Measurements from ENCODE around the gene G2E3.
"Not testable (repeated sequence)": the region's sequence is repeated elsewhere in the genome, so short reads cannot be mapped to it uniquely, and the experiment has no call there.

G2E3 gene

GRCh38 chr14:30558675-30559555, at the start of gene G2E3:
G2E3 (plus strand) TSS chr14:30559158; CDS start chr14:30581080, 21,922 bp downstream.
- H3K4me3 ChIP-seq (ENCODE audit: low read depth, low read length): peak within 1 kb of the TSS; percentile 96
- DNase-seq (ENCODE audit: low read depth): peak; percentile 51

DNA sequence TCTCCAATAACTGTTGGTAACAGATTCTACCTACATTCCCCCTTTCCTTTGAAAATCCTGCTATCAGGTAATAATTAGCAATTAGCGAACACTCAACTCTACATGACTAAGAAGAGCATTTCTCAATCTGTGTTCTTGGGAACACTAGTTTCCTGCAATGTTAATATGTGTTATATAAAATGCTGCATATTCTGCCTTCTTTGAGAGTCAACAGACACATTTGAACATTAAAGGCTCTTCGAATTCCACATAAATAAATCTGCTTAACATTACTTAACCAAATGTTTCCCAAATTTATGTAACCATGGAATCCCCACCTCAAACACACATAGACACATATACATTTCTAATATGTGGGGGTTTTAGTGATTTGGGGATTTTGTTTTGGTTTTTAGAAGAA, 41.2 kb upstream of the G2E3 start:
- DNase-seq (ENCODE audit: low read depth): no peak
- H3K4me3 ChIP-seq (ENCODE audit: low read depth, low read length): no peak overlapping the region

DNA sequence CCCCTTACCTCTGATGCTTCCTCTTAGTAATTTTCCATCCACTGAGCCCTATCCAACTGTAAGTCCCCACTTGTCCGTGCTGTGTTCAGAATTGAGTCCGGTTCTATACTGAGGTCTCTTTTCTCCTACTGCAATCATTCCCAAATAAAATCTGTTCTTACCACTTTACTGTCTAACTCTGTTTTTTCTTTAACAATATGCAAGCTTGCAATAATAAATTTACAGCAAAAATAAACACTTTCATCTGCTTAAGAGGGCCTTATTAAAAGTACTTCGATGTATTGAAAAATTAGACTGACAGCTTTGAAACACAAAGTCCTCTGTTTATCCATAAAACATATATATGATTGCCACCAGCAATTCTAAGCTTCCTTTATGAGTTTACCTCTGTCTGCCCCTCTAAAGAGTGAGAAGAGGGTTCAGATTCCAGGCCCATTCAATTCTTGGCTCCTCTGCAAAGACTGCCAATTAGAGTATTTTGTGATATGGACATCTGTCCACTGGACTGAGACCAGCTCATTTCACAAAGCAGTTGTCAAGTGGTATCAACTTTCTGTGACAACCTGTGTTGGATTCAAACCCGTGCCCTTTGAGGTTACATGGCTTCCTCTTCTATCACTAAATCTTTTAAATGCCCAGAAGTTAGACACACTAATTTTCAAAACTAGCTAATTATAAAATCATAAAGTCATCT, 39.9 kb upstream of the G2E3 start:
- H3K4me3 ChIP-seq (ENCODE audit: low read depth, low read length): no peak overlapping the region
- DNase-seq (ENCODE audit: low read depth): no peak

DNA sequence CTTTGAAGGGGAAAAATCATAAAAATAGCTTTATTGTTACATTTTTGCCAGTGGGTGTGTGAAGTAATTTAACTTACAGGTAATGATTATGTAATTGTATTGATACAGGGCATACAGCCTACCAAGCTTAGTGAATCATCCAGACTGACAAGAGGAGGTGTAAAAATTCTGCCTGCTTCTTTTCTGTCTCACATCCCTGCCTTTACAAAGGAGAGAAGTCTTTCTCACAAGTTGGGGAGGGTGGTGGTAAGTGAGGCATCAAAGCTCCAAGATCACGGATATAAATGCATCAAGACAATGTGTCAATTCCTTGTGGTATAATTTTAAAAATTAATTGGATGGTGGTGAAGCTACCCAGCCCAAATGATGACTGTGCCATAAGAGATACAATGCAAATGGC, 39.0 kb upstream of the G2E3 start:
- DNase-seq (ENCODE audit: low read depth): no peak
- no peak overlapping the region for H3K4me3 ChIP-seq (ENCODE audit: low read depth, low read length)

DNA sequence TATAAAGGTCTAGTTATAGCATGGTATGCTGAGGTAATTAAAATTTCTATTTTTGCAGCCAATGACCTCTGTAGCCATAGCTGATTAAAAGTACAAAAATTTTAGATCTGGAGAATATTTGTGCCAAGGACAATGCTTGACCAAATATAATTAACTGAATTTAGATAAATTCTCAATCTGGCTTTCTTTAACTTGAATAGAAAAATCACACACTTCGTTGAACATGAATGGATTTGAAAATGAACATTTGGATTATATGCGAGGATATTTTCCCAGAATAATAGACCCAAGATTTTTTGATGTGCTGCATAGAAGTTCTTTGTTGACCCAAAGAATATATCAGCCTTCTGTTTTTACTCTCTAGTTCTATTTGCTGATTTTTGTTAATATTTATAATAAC, 38.4 kb upstream of the G2E3 start:
- no peak for DNase-seq (ENCODE audit: low read depth)
- no peak overlapping the region for H3K4me3 ChIP-seq (ENCODE audit: low read depth, low read length)

- peak; percentile 4 for DNase-seq (ENCODE audit: low read depth)
- H3K4me3 ChIP-seq (ENCODE audit: low read depth, low read length): no peak overlapping the region
Measured at GRCh38 chr14:30521899-30522736, 36.8 kb upstream of the G2E3 start.

- peak; percentile 12 for DNase-seq (ENCODE audit: low read depth)
- no peak overlapping the region for H3K4me3 ChIP-seq (ENCODE audit: low read depth, low read length)
Measured at GRCh38 chr14:30525833-30526232, 33.1 kb upstream of the G2E3 start.

- no peak for DNase-seq (ENCODE audit: low read depth)
Measured at GRCh38 chr14:30527196-30527595, 31.8 kb upstream of the G2E3 start.

GRCh38 chr14:30528119-30528518, 30.8 kb upstream of the G2E3 start:
- DNase-seq (ENCODE audit: low read depth): no peak
- H3K4me3 ChIP-seq (ENCODE audit: low read depth, low read length): no peak overlapping the region

More at GRCh38 chr14:30527196-30527595, 31.8 kb upstream of the G2E3 start:
- H3K4me3 ChIP-seq (ENCODE audit: low read depth, low read length): no peak overlapping the region

GRCh38 chr14:30528778-30529642, 29.9 kb upstream of the G2E3 start:
- no peak for DNase-seq (ENCODE audit: low read depth)
- no peak overlapping the region for H3K4me3 ChIP-seq (ENCODE audit: low read depth, low read length)

- no peak for DNase-seq (ENCODE audit: low read depth)
- H3K4me3 ChIP-seq (ENCODE audit: low read depth, low read length): no peak overlapping the region
Measured at GRCh38 chr14:30532264-30532663, 26.7 kb upstream of the G2E3 start.

- no peak overlapping the region for H3K4me3 ChIP-seq (ENCODE audit: low read depth, low read length)
- DNase-seq (ENCODE audit: low read depth): no peak
Measured at GRCh38 chr14:30533126-30533525, 25.8 kb upstream of the G2E3 start.

- no peak for DNase-seq (ENCODE audit: low read depth)
Measured at GRCh38 chr14:30541318-30541717, 17.6 kb upstream of the G2E3 start.

GRCh38 chr14:30546735-30547134, 12.2 kb upstream of the G2E3 start:
- not testable (repeated sequence) for H3K4me3 ChIP-seq (ENCODE audit: low read depth, low read length); DNase-seq (ENCODE audit: low read depth)

More at GRCh38 chr14:30541318-30541717, 17.6 kb upstream of the G2E3 start:
- H3K4me3 ChIP-seq (ENCODE audit: low read depth, low read length): no peak overlapping the region

DNA sequence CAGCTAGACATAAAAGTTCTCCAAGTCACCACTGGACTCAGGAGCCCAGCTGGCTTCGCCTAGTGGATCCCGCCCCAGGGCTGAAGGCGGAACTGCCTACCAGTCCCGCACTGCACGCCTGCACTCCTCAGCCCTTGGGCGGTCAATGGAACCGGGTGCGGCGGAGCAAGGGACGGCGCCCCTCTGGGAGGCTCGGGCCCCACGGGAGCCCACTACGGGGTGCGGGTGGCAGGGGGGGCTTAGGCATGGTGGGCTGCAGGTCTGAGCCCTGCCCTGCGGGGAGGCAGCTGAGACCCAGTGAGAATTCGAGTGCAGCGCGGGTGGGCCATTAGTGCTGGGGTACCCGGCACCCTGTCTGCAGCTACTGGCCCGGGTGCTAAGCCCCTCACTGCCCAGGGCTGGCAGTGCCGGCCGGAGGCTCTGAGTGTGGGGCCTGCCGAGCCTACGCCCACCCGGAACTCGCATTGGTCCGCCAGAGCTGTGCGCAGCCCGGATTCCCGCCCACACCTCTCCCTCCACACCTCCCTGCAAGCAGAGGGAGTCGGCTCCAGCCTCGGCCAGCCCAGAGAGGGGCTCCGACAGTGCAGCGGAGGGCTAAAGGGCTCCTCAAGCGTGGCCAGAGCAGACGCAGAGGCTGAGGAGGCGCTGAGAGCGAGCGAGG, 11.4 kb upstream of the G2E3 start:
- no peak for DNase-seq (ENCODE audit: low read depth)
- no peak overlapping the region for H3K4me3 ChIP-seq (ENCODE audit: low read depth, low read length)

GRCh38 chr14:30550335-30550734, 8.6 kb upstream of the G2E3 start:
- H3K4me3 ChIP-seq (ENCODE audit: low read depth, low read length): no peak overlapping the region
- DNase-seq (ENCODE audit: low read depth): no peak

- DNase-seq (ENCODE audit: low read depth): no peak
- no peak overlapping the region for H3K4me3 ChIP-seq (ENCODE audit: low read depth, low read length)
Measured at GRCh38 chr14:30551460-30551859, 7.5 kb upstream of the G2E3 start.

- DNase-seq (ENCODE audit: low read depth): peak; percentile 22
- H3K4me3 ChIP-seq (ENCODE audit: low read depth, low read length): no peak overlapping the region
Measured at GRCh38 chr14:30553311-30553989, 5.5 kb upstream of the G2E3 start.
